Peyer's patch (tissue), 4 donors: ENCODE measurements around the gene CABP4.

ENCODE experiments used
- POLR2A ChIP-seq, 2 donors: fragments of 450-650 bp; IDR thresholded peaks; one replicate each; pipeline ENCODE4 v1.5.1; 2017; ENCODE audit warnings: antibody characterized with exemption in 2 of 2, mild to moderate bottlenecking in 2 of 2, moderate library complexity in 2 of 2
- TF ChIP-seq, protein P1 (sequence below), 6 experiments: fragments of 450-650 bp in 4 of 6; fragments of 200-600 bp in 2 of 6; sonication (generic) in 1 of 6; IDR thresholded peaks; one replicate each; pipeline ENCODE4 v1.5.1; 2017 to 2019; ENCODE audit warnings: antibody characterized with exemption in 6 of 6, mild to moderate bottlenecking in 3 of 6, moderate library complexity in 1 of 6

DNA sequence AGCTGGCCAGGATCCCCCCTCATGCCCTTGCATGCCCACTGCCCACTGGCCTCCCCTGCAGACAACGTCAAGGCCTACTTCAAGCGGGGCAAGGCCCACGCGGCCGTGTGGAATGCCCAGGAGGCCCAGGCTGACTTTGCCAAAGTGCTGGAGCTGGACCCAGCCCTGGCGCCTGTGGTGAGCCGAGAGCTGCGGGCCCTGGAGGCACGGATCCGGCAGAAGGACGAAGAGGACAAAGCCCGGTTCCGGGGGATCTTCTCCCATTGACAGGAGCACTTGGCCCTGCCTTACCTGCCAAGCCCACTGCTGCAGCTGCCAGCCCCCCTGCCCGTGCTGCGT, 35.5 kb downstream of the CABP4 start:
- TF ChIP-seq, protein P1, sequence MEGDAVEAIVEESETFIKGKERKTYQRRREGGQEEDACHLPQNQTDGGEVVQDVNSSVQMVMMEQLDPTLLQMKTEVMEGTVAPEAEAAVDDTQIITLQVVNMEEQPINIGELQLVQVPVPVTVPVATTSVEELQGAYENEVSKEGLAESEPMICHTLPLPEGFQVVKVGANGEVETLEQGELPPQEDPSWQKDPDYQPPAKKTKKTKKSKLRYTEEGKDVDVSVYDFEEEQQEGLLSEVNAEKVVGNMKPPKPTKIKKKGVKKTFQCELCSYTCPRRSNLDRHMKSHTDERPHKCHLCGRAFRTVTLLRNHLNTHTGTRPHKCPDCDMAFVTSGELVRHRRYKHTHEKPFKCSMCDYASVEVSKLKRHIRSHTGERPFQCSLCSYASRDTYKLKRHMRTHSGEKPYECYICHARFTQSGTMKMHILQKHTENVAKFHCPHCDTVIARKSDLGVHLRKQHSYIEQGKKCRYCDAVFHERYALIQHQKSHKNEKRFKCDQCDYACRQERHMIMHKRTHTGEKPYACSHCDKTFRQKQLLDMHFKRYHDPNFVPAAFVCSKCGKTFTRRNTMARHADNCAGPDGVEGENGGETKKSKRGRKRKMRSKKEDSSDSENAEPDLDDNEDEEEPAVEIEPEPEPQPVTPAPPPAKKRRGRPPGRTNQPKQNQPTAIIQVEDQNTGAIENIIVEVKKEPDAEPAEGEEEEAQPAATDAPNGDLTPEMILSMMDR (IDR thresholded peaks at IDR 0.05): no peak
- TF ChIP-seq POLR2A (IDR thresholded peaks at IDR 0.05): no peak
